Esophagus squamous epithelium (tissue), 4 donors: Measurements from ENCODE around the gene WWOX.

Source experiments
- POLR2A ChIP-seq, 4 donors: fragments of 450-650 bp; IDR thresholded peaks; one replicate each; pipeline ENCODE4 v1.6.1; 2017; ENCODE audit warnings: antibody characterized with exemption in 4 of 4, mild to moderate bottlenecking in 4 of 4, moderate library complexity in 3 of 4
- TF ChIP-seq, protein P1 (sequence below), 6 experiments: fragments of 450-650 bp in 4 of 6; fragments of 200-600 bp in 2 of 6; sonication (generic) in 2 of 6; IDR thresholded peaks; one replicate each; pipeline ENCODE4 v1.5.1; 2016 to 2019; ENCODE audit warnings: antibody characterized with exemption in 6 of 6, mild to moderate bottlenecking in 4 of 6, moderate library complexity in 4 of 6

GRCh38 chr16:78494674-78495073, 395.2 kb downstream of the WWOX start:
- TF ChIP-seq, protein P1, sequence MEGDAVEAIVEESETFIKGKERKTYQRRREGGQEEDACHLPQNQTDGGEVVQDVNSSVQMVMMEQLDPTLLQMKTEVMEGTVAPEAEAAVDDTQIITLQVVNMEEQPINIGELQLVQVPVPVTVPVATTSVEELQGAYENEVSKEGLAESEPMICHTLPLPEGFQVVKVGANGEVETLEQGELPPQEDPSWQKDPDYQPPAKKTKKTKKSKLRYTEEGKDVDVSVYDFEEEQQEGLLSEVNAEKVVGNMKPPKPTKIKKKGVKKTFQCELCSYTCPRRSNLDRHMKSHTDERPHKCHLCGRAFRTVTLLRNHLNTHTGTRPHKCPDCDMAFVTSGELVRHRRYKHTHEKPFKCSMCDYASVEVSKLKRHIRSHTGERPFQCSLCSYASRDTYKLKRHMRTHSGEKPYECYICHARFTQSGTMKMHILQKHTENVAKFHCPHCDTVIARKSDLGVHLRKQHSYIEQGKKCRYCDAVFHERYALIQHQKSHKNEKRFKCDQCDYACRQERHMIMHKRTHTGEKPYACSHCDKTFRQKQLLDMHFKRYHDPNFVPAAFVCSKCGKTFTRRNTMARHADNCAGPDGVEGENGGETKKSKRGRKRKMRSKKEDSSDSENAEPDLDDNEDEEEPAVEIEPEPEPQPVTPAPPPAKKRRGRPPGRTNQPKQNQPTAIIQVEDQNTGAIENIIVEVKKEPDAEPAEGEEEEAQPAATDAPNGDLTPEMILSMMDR (IDR thresholded peaks at IDR 0.05), result no peak
- TF ChIP-seq POLR2A (IDR thresholded peaks at IDR 0.05), result no peak
